ENCODE results near the gene CACNA1G.
A peak's percentile ranks its signal among the peaks of the same experiment; 100 is the strongest.

Gene CACNA1G

DNA sequence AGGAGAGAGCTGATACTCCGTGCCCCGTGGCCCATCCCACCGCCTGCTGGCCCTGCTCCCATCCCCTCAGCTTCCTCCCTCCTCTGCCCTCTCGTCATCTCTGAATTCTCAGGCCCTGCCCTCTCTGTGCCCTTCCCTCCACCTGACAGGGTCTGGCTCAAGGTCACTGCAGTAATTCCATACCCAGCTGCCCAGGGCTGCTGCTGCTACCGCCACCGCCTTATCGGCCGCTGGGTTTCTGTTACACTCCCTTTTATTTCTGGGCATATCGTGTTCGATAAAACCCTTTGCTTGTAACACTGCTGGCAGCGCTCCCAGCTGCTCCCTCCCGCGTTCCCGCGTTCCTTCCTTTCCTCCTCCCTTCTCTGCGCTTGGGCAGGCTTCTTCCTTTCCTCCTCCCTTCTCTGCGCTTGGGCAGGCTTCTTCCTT is 26.8 kb upstream of the CACNA1G start:
- DNase-seq (ENCODE audit: low read depth in 2 of 2), result no peak

DNA sequence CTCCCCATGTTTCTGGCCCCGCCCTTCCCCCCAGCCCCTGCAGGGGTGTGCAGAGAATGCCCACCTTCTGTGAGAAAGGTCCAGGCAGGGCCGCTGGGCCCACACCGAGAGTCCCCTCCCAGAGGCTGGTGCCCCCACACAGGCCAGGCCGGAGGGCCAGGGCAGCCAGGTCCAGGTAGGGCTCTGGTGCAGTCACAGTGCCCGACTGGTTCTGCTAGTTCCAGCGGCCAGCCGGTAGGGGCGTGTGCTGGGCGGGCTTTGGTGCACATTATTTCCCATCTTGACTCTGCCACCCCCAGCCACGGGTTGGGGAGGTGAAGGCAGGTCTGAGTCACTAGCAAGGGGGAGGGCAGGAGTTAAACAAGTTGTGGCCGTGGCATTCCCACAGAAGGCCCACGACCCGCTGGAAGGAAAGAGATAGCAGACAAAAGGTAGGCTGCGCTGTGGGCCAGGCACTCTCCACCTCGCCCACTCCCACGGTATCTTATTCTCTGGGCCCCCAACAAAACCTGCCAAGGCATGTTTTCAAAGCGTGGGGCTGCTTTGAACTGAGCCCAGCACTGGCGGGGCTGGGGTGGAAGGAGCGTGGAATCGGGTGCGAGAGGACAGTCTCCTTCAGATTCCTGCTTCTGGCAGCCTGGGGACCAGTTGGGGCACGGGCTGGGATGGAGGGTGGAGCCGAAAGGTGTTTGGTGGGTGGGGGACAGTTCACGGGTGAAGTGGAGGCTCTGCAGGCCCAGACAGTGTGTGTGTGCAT is 26.1 kb upstream of the CACNA1G start:
- no peak for DNase-seq (ENCODE audit: low read depth in 2 of 2)

DNA sequence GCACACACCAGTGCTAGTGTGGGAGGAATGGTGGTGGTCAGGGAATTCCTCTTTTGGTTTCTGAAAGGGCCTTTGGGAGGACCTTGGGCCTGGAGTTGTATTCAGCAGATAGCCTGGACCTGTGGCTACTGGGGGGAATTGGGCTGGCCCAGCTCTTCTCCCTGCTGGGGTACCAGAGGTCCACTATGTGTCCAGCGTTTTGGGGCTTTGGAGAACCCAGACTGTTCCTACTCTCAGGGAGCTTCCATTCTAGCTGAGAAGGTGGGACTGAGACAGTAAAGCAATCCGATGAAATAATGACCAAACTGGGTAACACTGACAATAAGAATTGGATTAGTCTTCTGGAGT is 25.6 kb upstream of the CACNA1G start:
- no peak for DNase-seq (ENCODE audit: low read depth in 2 of 2)

DNA sequence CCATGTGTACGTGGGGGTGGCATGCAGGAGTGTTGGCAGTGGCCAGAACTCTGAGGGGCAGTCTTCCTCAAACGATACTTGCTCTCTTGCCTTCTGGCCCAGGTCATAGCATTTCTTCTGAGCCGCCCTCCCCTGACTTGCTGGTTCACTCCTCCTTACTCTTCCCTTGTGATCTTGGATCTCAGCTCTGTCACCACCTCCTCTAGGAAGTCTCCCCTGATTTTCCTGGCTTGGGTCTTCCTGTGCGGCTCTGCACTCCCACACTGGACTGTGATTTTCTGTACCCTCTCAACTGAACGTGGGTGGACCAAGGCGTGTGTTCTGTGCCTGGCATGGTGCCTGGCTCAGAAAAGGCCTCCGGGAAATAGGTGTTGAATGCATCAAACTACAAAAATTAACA is 25.1 kb upstream of the CACNA1G start:
- no peak for DNase-seq (ENCODE audit: low read depth in 2 of 2)

DNA sequence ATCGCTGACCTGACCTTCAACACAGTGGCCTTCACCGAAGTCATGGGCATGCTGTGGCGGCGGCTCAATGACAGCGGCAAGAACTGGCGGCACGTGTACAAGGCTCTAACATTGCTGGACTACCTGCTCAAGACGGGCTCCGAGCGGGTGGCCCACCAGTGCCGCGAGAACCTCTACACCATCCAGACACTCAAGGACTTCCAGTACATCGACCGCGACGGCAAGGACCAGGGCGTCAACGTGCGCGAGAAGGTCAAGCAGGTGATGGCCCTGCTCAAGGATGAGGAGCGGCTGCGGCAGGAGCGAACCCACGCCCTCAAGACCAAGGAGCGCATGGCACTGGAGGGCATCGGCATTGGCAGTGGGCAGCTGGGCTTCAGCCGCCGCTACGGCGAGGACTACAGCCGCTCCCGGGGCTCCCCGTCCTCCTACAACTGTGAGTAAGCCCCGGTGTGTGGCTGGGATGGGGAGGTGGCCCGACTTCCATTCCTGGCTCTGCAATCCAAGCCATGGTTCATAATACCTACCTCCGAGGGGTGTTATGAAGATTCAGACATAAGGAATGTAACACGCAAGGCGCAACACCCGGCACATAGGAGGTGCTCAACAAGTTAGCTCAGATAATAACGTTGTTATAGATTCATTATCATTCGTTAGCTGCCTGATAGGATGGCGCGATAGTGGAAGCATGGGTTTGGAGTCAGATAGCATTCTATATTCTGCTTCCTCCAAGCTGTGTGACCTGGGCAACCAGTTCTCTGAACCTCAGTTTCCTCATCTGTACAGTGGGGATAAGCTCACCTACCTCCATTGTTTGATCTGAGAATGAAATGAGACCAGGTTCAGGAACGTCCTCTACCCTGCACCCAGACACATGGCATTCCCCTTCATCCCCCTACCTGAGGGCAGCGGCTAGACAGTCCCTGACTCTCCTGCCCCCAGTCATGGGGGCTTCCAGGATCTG is 23.6 kb upstream of the CACNA1G start:
- DNase-seq (ENCODE audit: low read depth in 2 of 2), result no peak

DNA sequence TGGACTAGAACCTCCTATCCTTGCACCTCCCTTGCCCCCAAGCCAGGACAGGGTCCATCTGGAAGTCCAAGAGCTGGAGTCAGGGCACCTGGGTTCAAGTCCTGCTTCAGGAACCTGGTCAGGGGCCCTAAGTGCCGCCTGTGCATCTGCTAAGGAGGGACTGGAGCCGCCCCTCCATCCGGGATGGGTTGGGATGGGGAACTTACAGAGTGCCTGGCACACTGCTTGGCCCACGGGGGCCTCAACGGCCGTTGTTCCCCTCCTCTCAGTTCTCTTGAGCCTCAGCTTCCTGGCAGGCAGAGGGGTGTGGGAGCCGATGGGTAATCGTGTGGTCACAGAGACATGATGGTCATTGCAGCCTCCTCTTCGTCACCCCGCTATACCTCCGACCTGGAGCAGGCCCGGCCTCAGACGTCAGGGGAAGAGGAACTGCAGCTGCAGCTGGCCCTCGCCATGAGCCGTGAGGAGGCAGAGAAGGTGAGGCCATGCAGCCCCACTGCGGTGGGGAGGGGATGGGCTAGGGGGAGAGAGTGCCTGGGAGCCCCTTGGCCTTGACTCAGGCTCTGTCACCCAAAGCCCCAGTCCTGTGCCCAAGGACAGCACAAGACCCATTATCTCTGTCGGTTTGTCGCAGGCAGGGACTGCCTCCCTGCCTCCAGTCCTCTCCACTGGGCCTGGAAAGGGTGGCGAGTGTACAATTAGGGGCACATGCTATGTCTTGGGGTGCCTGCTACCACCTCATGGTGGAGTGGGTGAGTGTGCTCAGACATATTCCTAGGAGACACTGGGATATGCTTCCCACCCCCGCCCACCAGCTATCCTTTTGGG is 22.6 kb upstream of the CACNA1G start:
- no peak for DNase-seq (ENCODE audit: low read depth in 2 of 2)

DNA sequence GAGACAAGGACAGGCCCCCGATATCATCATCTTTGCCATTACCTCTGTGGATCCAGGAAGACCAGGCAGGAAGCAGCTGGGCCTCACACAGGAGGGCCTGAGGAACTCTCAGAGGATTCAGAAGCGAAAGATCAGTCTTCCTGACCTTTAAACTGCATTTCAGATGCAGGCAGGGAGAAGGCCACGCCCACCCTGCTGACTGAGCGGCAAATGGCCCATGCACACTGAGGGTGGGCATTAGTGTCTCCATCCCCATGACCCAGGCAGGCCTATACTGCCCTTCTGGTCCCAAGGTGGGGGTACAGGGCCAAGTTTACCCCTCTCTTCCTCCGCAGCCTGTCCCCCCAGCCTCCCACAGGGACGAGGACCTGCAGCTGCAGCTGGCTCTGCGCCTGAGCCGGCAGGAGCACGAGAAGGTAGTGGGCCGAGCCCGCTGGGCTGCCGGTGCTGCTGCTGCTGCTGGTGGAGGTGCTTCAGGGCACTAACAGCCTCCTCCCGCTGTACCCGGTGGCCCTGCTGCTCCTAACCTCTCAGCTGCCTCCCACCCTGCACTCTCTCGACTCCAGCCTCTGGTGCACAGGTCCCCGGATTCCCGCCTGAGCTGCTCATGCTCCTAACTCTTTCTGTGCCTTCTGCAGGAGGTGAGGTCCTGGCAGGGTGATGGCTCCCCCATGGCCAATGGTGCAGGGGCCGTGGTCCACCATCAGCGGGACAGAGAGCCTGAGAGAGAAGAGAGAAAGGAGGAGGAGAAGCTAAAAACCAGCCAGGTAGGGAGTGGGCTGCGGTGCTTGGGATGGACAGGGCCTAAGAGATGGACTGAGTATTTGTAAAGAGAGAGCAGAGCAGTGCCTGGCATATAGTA is 21.7 kb upstream of the CACNA1G start:
- DNase-seq (ENCODE audit: low read depth in 2 of 2), result no peak

DNA sequence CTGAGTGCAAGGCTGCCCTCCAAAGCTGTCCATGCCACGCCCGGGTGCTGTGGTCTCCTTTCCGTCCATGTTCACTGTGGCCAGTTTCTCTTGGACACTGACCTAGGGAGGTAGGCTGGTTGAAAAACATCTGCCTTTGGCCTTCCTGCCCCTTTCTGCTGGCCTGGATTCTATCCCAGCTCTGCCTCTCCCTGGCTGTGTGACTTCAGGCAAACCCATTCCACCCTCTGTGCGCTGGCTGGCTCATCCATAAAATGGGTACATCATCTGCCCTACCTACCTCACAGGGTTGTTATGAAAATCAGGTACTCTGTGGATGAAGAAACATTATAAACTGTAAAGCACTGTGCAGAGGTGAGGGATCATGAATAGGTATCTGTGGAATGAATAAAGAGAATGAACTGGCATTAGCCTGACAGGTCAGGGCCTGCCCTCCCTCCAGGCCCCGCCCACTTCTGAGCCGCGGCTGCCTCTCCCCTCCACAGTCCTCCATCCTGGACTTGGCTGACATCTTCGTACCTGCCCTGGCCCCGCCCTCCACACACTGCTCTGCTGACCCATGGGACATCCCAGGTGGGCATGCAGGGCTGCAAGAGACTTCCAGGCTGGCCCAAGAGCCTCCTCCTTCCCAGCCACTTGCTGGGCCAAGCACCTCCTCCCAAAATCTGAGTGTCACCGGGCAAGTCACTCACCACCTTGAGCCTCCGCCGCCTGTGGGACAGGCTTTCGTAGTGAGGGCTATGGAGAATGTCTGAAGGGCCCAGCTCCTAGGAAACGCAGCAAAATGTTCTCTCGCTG is 20.6 kb upstream of the CACNA1G start:
- DNase-seq (ENCODE audit: low read depth in 2 of 2), result no peak

DNA sequence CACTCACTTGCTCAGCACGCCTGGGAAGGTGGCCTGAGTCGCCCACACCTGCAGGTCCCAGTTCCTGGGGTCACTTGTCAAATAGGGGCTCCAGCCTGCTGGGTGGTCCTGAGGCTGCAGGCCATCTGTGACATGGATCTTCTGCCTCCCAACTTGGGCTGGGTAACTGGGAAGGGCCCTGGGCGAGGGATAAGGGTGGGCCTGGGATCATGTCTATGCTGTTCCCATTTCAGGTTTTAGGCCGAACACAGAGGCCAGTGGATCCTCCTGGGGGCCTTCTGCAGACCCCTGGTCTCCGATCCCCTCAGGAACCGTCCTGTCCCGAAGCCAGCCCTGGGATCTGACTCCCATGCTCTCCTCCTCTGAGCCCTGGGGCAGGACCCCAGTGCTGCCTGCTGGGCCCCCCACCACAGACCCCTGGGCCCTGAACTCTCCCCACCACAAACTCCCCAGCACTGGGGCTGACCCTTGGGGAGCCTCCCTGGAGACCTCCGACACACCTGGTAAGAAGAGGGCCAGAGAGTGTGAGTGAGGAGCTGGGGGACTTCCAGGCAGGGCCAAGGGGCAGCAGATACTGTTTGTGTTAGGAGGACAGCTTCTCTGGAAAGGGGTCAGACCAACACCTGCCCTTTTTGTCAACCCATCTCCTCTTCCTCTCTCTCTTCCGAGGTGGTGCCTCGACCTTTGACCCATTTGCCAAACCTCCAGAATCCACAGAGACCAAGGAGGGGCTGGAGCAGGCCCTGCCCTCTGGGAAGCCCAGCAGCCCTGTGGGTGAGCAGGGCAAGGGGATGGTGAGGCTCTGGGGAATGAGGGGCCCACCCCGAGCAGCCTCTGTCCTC is 19.7 kb upstream of the CACNA1G start:
- DNase-seq (ENCODE audit: low read depth in 2 of 2), result no peak

DNA sequence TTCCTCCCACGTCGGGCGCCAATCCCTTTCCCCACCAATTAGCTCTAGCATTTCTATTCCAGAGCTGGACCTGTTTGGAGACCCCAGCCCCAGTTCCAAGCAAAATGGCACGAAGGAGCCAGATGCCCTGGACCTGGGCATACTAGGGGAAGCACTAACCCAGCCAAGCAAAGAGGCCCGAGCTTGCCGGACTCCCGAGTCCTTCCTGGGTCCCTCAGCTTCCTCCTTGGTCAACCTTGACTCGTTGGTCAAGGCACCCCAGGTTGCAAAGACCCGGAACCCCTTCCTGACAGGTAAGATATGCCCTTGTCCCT is 19.2 kb upstream of the CACNA1G start:
- DNase-seq (ENCODE audit: low read depth in 2 of 2), result no peak

DNA sequence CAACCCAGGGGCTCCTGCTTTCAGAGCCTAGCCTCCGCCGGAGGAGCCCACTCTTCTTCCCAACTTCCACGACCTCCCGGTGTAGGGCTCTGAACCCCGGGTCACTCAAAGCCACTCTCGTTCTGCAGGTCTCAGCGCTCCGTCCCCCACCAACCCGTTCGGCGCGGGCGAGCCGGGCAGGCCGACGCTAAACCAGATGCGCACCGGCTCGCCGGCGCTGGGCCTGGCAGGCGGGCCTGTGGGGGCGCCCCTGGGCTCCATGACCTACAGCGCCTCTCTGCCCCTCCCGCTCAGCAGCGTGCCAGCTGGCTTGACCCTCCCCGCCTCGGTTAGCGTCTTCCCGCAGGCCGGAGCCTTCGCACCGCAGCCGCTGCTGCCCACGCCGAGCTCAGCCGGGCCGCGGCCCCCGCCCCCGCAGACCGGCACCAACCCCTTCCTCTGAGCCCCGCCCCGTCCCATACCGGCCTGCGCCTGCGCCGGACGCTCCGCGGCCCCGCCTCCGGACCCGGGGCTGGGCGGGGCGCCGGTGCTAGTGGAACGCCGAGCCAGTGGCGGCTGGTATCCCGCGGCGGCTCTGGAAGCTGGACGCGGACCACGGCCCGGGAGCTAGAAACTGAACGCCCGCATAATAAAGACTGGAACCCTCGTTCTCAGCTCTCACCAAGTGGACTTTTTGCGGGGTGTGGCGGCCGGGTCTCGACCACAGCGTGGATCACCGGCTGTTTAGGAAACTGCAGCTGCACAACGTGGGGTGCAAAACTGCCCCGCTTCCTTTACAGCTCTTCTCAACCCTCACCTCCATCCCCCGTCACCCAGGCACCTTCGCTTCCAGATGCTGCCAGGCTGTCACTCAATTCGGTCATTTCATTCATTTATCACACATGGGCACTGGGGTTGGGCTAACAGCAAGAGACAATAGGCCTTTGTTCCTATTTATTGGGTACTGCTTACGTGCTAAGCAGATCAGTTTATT is 18.5 kb upstream of the CACNA1G start:
- DNase-seq (ENCODE audit: low read depth in 2 of 2), result peak; percentile 74 to 82

DNA sequence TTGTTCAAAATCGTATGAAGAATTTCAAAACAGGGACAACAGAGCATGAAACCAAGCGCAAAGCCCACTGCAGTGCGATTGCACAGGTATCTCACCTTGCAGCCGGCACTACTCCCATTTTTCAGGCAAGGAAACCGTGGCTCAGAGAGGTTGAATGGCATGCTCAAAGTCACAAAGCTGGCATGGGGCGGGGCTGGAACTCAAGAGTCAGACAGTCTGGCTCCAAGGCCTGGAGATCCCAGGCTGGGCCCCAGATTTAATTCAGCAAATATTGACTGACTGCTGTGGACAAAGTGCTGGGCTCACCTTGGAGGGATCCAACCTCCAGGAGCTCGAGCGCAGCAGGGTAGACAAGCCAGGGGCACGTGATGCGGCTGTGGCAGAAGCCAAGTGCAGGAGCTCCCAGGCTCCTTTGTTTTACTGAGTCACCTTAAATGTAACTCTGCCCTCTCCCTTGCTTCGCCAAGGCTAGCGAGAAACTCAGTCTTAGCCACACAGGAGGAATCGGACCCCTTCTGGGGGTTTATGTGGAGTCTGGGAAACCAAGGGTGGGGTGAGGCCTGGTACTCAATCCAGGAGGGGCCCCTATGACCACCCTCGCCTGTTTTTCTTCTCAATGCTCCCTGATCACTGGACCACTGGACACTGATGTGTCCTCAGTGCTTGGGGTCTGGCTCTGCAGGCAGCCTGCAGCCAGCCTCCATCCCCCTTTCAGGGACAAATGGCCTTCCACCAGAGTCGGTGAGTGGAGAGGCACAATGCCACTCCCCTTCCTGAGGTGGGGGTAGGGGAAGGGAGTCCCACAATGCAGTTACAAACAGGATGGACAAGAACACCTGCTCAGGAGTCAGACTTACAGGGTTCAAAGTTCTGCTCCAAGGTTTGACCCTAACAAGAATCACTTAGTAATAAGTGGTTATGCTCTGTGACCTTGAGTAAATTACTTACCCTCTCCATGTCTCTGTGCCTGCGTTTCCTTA is 17.4 kb upstream of the CACNA1G start:
- DNase-seq (ENCODE audit: low read depth in 2 of 2), result no peak

DNA sequence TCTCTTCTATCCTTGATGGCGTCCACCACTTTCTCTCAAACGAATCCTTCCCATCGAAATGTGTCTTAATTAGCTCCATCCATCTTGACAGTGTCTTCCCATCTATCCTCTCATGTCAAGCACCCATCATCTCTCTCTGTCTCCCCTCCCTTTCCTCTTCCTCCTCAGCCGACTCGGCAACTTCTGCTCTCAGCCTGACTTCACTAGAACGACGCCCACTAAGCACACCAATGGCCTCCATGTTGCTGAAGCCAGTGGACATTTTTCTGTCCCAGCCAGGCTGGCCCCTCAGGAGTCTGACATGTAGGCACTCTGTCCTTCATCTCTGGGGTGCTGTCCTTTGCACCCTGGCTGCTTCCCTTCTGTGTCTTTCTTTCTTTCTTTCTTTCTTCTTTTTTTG is 16.0 kb upstream of the CACNA1G start:
- DNase-seq (ENCODE audit: low read depth in 2 of 2), result no peak

DNA sequence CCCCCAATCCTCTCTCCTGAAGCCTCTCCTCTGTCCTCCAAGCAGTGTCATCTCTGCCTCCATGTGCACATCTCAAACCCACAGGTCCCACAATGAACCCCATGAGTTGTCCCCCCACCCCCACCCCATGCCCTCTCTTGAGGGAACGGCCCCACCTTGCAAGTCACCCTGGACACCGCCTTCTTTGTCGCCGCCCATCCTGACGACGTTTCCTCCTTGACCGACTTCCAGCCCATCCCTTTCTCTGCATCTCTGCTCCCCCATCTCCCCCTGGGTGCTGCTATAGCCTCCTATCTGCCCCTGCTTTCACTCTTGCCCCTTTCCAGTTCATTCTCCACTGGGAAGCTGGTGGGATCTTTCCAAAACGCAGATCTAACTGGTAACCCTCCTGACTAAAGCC is 15.2 kb upstream of the CACNA1G start:
- DNase-seq (ENCODE audit: low read depth in 2 of 2), result no peak

DNA sequence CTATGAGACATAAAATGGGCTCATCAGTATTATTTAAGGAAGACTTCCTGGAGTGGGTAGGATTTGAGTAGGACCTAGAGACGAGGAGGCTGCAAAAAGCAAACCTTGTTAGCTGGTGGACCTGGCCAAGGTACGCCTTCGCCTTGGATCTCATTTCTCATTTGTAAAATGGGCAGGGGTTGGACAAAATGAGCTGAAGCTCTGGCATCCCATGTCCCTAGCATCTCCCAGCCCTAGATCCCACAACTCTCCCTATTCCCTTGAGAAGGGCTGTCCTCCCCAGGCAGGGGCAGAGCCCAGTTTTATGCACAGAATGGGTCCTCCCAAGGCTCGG is 13.8 kb upstream of the CACNA1G start:
- DNase-seq (ENCODE audit: low read depth in 2 of 2), result no peak

DNA sequence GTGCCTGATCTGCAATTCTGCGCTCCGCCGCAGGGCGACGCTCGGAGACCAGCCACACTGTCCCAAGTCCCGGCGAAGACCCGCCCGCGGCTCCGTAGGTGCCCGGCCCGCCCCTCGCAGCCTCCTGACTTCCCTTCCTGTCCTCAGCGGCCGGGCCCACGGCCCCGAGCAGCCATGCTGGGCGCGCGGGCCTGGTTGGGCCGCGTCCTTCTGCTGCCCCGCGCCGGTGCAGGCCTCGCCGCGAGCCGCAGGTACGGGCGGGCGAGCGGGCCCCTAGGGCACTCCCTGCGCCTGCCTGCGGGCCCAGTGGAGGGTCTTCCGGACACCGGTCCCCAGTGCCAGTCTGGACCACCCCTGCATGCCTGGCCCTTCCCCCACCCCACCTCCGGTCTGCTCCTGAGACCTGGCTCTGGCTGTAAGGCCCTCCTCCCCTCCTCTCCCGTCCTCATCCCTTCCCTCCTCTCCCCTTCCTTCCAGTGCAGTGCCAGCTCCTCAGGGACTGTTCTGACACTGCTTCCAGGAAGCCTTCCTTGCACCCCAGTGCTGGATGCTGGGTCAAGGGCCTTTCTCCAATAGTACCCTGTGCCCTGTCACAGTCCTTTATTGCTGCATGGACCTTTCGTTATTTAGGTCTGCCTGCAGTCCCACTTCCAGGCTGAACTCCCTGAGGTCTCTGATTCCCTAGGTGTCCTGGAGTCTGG is 13.3 kb upstream of the CACNA1G start, which contains the start of gene SPATA20:
TSS of gene SPATA20 (plus strand) at position 140 of the 701 bp plus-strand sequence. CDS start at position 175, 35 bp downstream.
- peak; percentile 82 to 83 for DNase-seq (ENCODE audit: low read depth in 2 of 2)

DNA sequence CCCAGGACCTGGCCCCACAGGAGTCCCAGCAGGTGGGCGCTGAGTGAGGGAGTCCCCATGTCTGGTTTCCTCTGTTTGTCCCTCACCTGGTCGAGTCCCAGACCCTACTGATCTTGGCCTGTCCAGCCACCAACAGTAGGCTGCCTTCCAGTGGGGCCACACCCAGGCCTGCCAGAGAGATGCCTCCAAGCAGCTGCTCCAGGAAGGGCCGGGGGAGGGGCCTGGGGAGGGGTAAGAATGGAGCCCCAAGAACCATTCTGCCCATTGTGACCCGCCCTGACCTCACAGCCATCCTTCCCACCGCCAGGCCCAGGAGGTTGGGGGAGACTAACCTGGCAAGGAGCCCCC is 12.8 kb upstream of the CACNA1G start:
- no peak for DNase-seq (ENCODE audit: low read depth in 2 of 2)

All from stimulated activated CD8-positive, alpha-beta memory T cell treated with anti-CD3 and anti-CD28 coated beads, Interleukin-2, amount 100 ng/mL, for 48 hours (primary cell).